ENCODE results near the gene MRPL20. TPM values are rescaled to one million over a fixed set of nuclear protein-coding genes. Genes with fewer than 3 reads are reported as not detected.
"Not testable (repeated sequence)": the region's sequence is repeated elsewhere in the genome, so short reads cannot be mapped to it uniquely, and the experiment has no call there.

Gene MRPL20
- total RNA-seq, 2 donors from 2014 or later = 74.9 to 77.5 TPM

DNA sequence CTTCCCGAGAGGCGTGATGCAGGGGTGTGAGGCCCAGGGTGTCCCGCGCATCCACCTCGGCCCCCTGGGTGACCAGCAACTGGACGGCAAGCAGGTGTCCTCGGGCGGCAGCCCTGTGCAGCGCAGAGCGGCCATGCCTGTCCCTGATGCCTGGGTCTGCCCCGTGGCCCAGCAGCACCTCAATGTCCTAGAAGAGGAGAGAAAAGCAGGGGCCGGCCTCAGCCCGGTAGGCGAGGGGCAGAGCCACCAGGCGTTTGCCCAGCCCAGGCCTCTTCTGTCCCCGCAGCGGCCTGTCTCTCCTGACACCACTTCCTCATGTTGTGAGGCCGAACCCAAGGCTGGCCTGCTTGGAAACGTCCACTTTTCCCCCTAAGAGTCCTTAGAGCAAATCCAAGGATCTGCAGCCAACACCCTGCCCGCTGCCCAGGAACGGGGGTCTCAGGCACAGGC, 12.3 kb upstream of the MRPL20 start:
- ATAC-seq (replicated peaks in 1 of 2) (no peak), DNase-seq (no peak)
- H3K9me3 Mint-ChIP-seq = no peaks in the 10 kb centered on the region
- no peak overlapping the region for H3K27ac Mint-ChIP-seq
- no peaks in the 10 kb centered on the region for H3K36me3 Mint-ChIP-seq (ENCODE audit: insufficient read depth in 2 of 2)
- H3K4me3 Mint-ChIP-seq = no peak overlapping the region
- H3K27me3 Mint-ChIP-seq (ENCODE audit: low read depth) = peaks cover 9% of the 10 kb centered on the region
- H3K4me1 Mint-ChIP-seq (ENCODE audit: low read depth) = peaks cover 29% of the 10 kb centered on the region

GRCh38 chr1:1418464-1419362, 11.6 kb upstream of the MRPL20 start:
- Mint-ChIP-seq H3K27ac (no peak overlapping the region), H3K4me1 (ENCODE audit: low read depth) (peaks cover 29% of the 10 kb centered on the region), H3K4me3 (no peak overlapping the region), H3K9me3 (no peaks in the 10 kb centered on the region), H3K36me3 (ENCODE audit: insufficient read depth in 2 of 2) (no peaks in the 10 kb centered on the region), H3K27me3 (ENCODE audit: low read depth) (peaks cover 9% of the 10 kb centered on the region)
- DNase-seq (no peak), ATAC-seq (replicated peaks in 1 of 2) (no peak)

- H3K4me1 Mint-ChIP-seq (ENCODE audit: low read depth) = peaks cover 24% of the 10 kb centered on the region
- ATAC-seq (replicated peaks in 1 of 2); H3K36me3 Mint-ChIP-seq (ENCODE audit: insufficient read depth in 2 of 2); DNase-seq; H3K27me3 Mint-ChIP-seq (ENCODE audit: low read depth); H3K9me3 Mint-ChIP-seq: not testable (repeated sequence)
- H3K4me3 Mint-ChIP-seq = peak overlapping the region in 1 of 2 donors; percentile 45
- peak overlapping the region; percentile 5 for H3K27ac Mint-ChIP-seq
These were observed 10.9 kb upstream of the MRPL20 start for GRCh38 chr1:1417825-1418463.

DNA sequence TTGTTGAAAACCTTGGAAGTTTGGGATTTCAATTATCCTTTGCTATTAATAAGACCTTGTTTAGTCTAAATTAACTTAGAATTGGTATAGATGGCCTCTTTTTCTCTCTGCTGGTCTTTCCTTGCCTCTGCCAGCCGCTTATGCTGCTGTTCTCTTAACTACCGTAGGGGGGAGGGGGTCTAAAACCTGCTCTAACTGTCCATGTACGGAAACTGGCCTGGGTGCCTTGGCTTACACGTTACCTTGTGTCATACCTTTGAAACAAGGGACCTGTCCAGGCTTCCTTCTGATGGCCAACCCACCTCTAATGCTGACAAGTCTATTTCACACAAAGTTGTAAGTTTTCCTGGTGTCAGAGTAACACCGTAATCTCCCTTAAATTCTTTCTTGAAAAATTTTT, 10.3 kb upstream of the MRPL20 start:
- H3K27me3 Mint-ChIP-seq (ENCODE audit: low read depth); H3K36me3 Mint-ChIP-seq (ENCODE audit: insufficient read depth in 2 of 2); ATAC-seq (replicated peaks in 1 of 2); H3K9me3 Mint-ChIP-seq; DNase-seq: not testable (repeated sequence)
- peaks cover 23% of the 10 kb centered on the region for H3K4me1 Mint-ChIP-seq (ENCODE audit: low read depth)
- H3K4me3 Mint-ChIP-seq = peak overlapping the region in 1 of 2 donors; percentile 45
- peak overlapping the region; percentile 5 for H3K27ac Mint-ChIP-seq

DNA sequence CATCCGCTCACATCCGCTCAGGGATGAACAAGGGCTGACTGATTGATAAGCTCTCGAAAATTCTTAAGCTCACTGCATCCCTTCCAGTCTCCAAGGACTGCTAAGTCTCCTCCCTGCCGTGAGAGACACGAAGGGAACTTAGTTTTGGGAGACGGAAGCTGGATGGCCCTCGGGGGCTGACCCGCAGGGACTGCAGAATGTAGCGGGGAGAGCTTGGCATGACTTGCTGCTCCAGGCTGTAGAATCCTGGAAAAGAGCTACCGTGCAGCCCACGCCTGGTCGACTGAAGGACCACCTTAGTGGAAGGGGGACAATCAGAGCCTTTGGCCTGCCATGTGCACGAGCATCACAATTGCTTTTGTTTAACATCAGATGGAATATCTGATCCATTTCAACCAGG, 8.7 kb upstream of the MRPL20 start:
- Mint-ChIP-seq H3K4me3 (no peak overlapping the region), H3K4me1 (ENCODE audit: low read depth) (peaks cover 25% of the 10 kb centered on the region), H3K27me3 (ENCODE audit: low read depth) (no peaks in the 10 kb centered on the region), H3K36me3 (ENCODE audit: insufficient read depth in 2 of 2) (no peaks in the 10 kb centered on the region), H3K27ac (no peak overlapping the region), H3K9me3 (no peaks in the 10 kb centered on the region)
- ATAC-seq (replicated peaks in 1 of 2) (no peak), DNase-seq (no peak)

DNA sequence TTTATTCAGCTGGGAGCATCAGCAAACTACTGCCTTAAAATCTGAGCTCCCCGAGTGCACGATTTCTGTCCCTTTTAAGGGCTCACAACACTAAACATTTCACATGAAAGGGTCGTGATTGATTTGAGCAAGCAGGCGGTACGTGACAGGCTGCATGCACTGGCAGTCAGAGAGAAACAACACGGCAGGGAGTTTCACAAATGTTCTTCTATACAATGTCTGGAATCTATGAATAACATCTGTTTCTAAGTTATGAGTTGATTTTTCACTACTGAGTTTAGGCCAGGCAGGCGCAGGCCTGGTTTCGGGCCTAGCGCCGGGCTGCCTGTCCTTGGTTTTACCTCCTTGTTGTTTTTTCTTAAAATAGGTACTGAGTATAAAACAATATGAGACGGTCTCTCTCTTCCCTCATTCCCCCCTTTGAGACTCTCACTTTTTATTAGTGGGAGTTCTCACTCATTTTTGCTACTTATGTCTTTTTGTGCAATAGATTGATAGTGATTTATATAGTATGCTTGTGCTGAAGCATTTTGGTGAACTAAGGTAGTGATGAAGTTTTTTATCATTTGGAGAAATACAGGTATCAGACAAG, 5.3 kb upstream of the MRPL20 start:
- not testable (repeated sequence) for H3K4me3 Mint-ChIP-seq; DNase-seq; ATAC-seq (replicated peaks in 1 of 2); H3K27me3 Mint-ChIP-seq (ENCODE audit: low read depth); H3K9me3 Mint-ChIP-seq; H3K36me3 Mint-ChIP-seq (ENCODE audit: insufficient read depth in 2 of 2)
- H3K4me1 Mint-ChIP-seq (ENCODE audit: low read depth) = peaks cover 25% of the 10 kb centered on the region
- peak overlapping the region; percentile 91 for H3K27ac Mint-ChIP-seq

DNA sequence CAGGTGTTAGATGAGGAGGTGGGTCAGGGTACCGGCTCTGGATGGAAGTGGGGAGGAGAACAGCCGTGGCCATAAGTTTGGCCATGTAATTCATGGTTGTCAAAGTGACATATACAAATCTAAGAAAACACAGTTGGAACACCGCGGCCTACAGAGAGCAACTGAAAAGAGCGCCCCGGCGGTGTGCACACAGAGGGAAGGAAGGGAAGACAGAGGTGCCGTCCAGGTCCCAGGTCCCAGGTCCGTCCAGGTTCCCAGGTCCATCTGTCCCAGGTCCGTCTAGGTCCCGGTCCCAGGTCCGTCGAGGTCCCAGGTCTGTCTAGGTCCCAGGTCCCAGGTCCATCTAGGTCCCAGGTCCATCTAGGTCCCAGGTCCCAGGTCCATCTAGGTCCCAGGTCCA, 4.5 kb upstream of the MRPL20 start:
- H3K4me3 Mint-ChIP-seq = no peak overlapping the region
- ATAC-seq (replicated peaks in 1 of 2) = no peak
- no peak overlapping the region for H3K27ac Mint-ChIP-seq
- DNase-seq = no peak
- peaks cover 0 to 2% of the 10 kb centered on the region in 2 donors for H3K36me3 Mint-ChIP-seq (ENCODE audit: insufficient read depth in 2 of 2)
- H3K9me3 Mint-ChIP-seq = no peaks in the 10 kb centered on the region
- H3K4me1 Mint-ChIP-seq (ENCODE audit: low read depth) = peaks cover 24% of the 10 kb centered on the region
- no peaks in the 10 kb centered on the region for H3K27me3 Mint-ChIP-seq (ENCODE audit: low read depth)

DNA sequence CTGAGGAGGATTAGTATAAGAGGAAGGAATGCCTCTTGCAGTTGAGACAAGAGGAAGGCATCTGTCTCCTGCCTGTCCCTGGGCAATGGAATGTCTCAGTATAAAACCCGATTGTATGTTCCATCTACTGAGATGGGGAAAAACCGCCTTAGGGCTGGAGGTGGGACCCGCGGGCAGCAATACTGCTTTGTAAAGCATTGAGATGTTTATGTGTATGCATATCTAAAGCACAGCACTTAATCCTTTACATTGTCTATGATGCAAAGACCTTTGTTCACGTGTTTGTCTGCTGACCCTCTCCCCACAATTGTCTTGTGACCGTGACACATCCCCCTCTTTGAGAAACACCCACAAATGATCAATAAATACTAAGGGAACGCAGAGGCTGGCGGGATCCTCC, 3.1 kb upstream of the MRPL20 start:
- not testable (repeated sequence) for DNase-seq; H3K9me3 Mint-ChIP-seq; H3K27me3 Mint-ChIP-seq (ENCODE audit: low read depth); H3K27ac Mint-ChIP-seq; ATAC-seq (replicated peaks in 1 of 2); H3K4me3 Mint-ChIP-seq
- peaks cover 4 to 12% of the 10 kb centered on the region in 2 donors for H3K36me3 Mint-ChIP-seq (ENCODE audit: insufficient read depth in 2 of 2)
- peaks cover 37% of the 10 kb centered on the region for H3K4me1 Mint-ChIP-seq (ENCODE audit: low read depth)

DNA sequence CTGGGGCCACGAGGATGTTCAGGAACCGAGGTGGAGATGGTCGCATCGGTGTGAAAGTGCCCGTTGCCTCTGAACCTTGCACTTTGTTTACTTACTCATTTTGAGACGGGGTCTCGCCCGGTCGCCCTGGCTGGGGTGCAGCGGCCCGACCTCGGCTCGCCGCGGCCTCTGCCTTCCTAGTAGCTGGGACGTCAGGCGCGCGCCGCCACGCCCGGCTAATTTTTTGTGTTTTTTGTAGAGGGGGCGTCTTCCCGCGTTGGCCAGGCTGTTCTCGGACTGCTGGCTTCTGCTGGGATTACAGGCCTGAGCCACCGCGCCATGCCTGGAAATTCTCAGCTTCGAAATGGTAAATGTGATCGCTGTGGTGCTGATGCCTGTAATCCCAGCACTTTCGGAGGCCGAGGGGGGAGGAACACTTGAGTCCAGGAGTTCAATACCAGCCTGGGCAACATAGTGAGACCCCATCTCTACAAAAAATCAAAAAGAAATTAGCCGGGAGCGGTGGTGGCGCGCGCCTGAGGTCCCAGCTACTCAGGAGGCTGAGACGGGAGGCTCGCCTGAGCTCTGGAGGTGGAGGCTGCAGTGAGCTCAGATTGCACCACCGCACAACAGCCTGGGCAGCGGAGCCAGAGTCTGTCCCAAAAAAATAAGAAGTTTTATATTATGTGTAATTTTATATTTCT, 684 bp upstream of the MRPL20 start:
- Mint-ChIP-seq H3K4me1 (ENCODE audit: low read depth) (peaks cover 56% of the 10 kb centered on the region), H3K27me3 (ENCODE audit: low read depth) (no peaks in the 10 kb centered on the region), H3K27ac (peak overlapping the region; percentile 34), H3K9me3 (no peaks in the 10 kb centered on the region), H3K4me3 (peak overlapping the region; percentile 90 to 95), H3K36me3 (ENCODE audit: insufficient read depth in 2 of 2) (peaks cover 4 to 23% of the 10 kb centered on the region in 2 donors)
- peak; percentile 28 to 41 for DNase-seq
- ATAC-seq (replicated peaks in 1 of 2) = peak; percentile 22 to 29

GRCh38 chr1:1406101-1406820, 832 bp downstream of the MRPL20 start:
- Mint-ChIP-seq H3K4me1 (ENCODE audit: low read depth) (peaks cover 62% of the 10 kb centered on the region), H3K9me3 (no peaks in the 10 kb centered on the region), H3K27ac (peak overlapping the region; percentile 77), H3K36me3 (ENCODE audit: insufficient read depth in 2 of 2) (peaks cover 4 to 27% of the 10 kb centered on the region in 2 donors), H3K27me3 (ENCODE audit: low read depth) (no peaks in the 10 kb centered on the region), H3K4me3 (peak overlapping the region; percentile 77 to 95)
- no peak for ATAC-seq (replicated peaks in 1 of 2)
- DNase-seq = no peak

DNA sequence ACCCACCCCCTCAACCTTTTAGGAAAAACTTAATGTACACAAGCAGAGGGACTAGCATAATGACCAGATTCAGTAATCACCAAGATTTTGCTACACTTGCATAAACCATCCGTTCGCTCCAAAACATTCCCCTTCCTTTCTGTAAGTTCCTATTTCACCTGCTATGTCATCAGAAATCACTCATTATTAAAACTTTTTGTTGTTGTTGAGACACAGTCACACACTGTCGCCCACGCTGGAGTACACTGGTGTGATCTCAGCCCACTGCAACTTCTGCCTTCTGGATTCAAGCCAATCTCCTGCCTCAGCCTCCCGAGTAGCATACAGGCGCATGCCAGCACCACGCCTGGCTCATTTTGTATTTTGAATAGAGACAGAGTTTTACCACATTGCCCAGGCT, 3.4 kb downstream of the MRPL20 start:
- Mint-ChIP-seq H3K27me3 (ENCODE audit: low read depth) (no peaks in the 10 kb centered on the region), H3K4me1 (ENCODE audit: low read depth) (peaks cover 61% of the 10 kb centered on the region), H3K27ac (peak overlapping the region; percentile 78), H3K36me3 (ENCODE audit: insufficient read depth in 2 of 2) (peaks cover 12 to 30% of the 10 kb centered on the region in 2 donors), H3K4me3 (no peak overlapping the region), H3K9me3 (no peaks in the 10 kb centered on the region)
- DNase-seq (no peak), ATAC-seq (replicated peaks in 1 of 2) (no peak)

GRCh38 chr1:1402901-1403392, 4.1 kb downstream of the MRPL20 start:
- not testable (repeated sequence) for H3K4me3 Mint-ChIP-seq; H3K27me3 Mint-ChIP-seq (ENCODE audit: low read depth); H3K9me3 Mint-ChIP-seq; ATAC-seq (replicated peaks in 1 of 2); DNase-seq
- Mint-ChIP-seq H3K27ac (peak overlapping the region; percentile 78), H3K36me3 (ENCODE audit: insufficient read depth in 2 of 2) (peaks cover 15 to 33% of the 10 kb centered on the region in 2 donors), H3K4me1 (ENCODE audit: low read depth) (peaks cover 60% of the 10 kb centered on the region)

Data from activated T-cell treated with anti-CD3 and anti-CD28 coated beads, Interleukin-2, amount 50 U/mL, for 72 hours (primary cell).